Measurements from ENCODE around the gene TAF9.
"Not testable (repeated sequence)": the region's sequence is repeated elsewhere in the genome, so short reads cannot be mapped to it uniquely, and the experiment has no call there.

TAF9 gene

GRCh38 chr5:69369340-69370121 is at the start of gene TAF9, which contains the start of the genes AK6 and RAD17:
Gene TAF9, minus strand, starts transcription at chr5:69369520. Its CDS starts 3,783 bp downstream, at chr5:69365737.
Gene AK6, minus strand, starts transcription at chr5:69369520. Its CDS starts 30 bp downstream, at chr5:69369490.
Gene RAD17, plus strand, starts transcription at chr5:69369818. Its CDS starts 2,391 bp downstream, at chr5:69372209.
- peak; percentile 81 to 85 for DNase-seq

- DNase-seq: no peak
These were observed 49.2 kb upstream of the TAF9 start for GRCh38 chr5:69418554-69418953.

- DNase-seq: no peak
These were observed 47.4 kb upstream of the TAF9 start for GRCh38 chr5:69416699-69417098.

- DNase-seq: no peak
These were observed 46.9 kb upstream of the TAF9 start for GRCh38 chr5:69416180-69416579.

- peak in 1 of 2 experiments; percentile 9 for DNase-seq
These were observed 46.3 kb upstream of the TAF9 start for GRCh38 chr5:69415584-69415958.

- DNase-seq: peak; percentile 91
These were observed 45.7 kb upstream of the TAF9 start, which contains the start of gene MARVELD2 for GRCh38 chr5:69414885-69415583. Gene MARVELD2, plus strand, starts transcription at chr5:69415116. Its CDS starts 4,270 bp downstream, at chr5:69419386.

GRCh38 chr5:69404659-69405330 is 35.5 kb upstream of the TAF9 start:
- no peak for DNase-seq

GRCh38 chr5:69378376-69378775 is 9.1 kb upstream of the TAF9 start:
- no peak for DNase-seq

- no peak for DNase-seq
These were observed 5.7 kb upstream of the TAF9 start for GRCh38 chr5:69374911-69375446.

GRCh38 chr5:69372394-69372793 is 3.1 kb upstream of the TAF9 start:
- DNase-seq: no peak

GRCh38 chr5:69370335-69370734 is 1.0 kb upstream of the TAF9 start:
- DNase-seq: not testable (repeated sequence)

- peak; percentile 40 to 42 for DNase-seq
These were observed 621 bp downstream of the TAF9 start for GRCh38 chr5:69368458-69369339.

- DNase-seq: no peak
These were observed 1.5 kb downstream of the TAF9 start for GRCh38 chr5:69367697-69368279.

- no peak for DNase-seq
These were observed 4.5 kb downstream of the TAF9 start for GRCh38 chr5:69364850-69365249.

GRCh38 chr5:69364414-69364813 is 4.9 kb downstream of the TAF9 start:
- DNase-seq: no peak

- DNase-seq: no peak
These were observed 8.9 kb downstream of the TAF9 start for GRCh38 chr5:69360442-69360841.

- DNase-seq: no peak
These were observed 9.6 kb downstream of the TAF9 start for GRCh38 chr5:69359699-69360098.

GRCh38 chr5:69350664-69351063 is 18.7 kb downstream of the TAF9 start:
- no peak for DNase-seq

GRCh38 chr5:69343083-69343482 is 26.2 kb downstream of the TAF9 start:
- DNase-seq: no peak

GRCh38 chr5:69341520-69342161 is 27.7 kb downstream of the TAF9 start:
- DNase-seq: no peak

- DNase-seq: no peak
These were observed 33.9 kb downstream of the TAF9 start for GRCh38 chr5:69335341-69335935.

Measured in NCI-H2081 (cell line).